ENCODE measurements around the gene LRRC8E. TPM values are rescaled to one million over a fixed set of nuclear protein-coding genes. Genes with fewer than 3 reads are reported as not detected.

The LRRC8E gene
- total and polyA plus RNA-seq, 10 of the 15 experiments (the other 5 are each of a cell fraction or from before 2014, with no cell fraction given), result 0.04 to 0.32 (median 0.25) TPM; not detected in 7

DNA sequence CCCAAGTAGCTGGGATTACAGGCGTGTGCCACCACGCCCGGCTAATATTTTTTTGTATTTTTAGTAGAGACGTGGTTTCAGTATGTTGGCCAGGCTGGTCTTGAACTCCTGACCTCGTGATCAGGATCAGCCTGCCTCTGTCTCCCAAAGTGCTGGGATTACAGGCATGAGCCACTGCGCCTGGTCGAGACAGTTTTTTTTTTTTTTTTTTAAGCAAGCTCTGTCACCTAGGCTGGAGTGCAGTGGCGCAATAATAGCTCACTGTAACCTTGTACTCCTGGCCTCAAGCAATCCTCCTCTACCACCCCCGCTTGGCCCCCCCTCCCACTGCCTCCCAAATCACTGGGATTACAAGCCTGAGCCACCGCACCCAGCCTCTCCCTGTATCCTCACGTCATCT, 9.0 kb downstream of the LRRC8E start:
- ChIA-PET SMC1A (ENCODE audit: uncharacterized antibody, unreplicated experiment) (no interaction called here), POLR2A (interaction anchor here (1.1 kb wide), 1 partner anchor 24 kb away, joined by 4 read pairs; no protein-coding TSS in a partner anchor)
- FAIRE-seq, result no peak

DNA sequence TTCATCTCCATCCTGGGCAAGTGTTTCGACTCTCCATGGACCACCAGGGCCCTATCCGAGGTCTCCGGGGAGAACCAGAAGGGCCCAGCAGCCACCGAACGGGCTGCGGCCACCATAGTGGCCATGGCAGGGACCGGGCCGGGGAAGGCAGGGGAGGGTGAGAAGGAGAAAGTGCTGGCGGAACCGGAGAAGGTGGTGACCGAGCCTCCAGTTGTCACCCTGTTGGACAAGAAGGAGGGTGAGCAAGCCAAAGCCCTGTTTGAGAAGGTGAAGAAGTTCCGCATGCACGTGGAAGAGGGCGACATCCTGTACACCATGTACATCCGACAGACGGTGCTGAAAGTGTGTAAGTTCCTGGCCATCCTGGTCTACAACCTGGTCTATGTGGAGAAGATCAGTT, 10.7 kb downstream of the LRRC8E start:
- FAIRE-seq, result no peak
- Histone ChIP-seq H3K4me2 (ENCODE audit: control insufficient read depth, insufficient read depth) (no peak overlapping the region), H3K9ac (ENCODE audit: control insufficient read depth, insufficient read depth, low read length) (no peak overlapping the region), H3K9me3 (replicated peaks; ENCODE audit: control insufficient read depth, insufficient read depth, low read length) (no peaks in the 10 kb centered on the region), H4K20me1 (ENCODE audit: control insufficient read depth, insufficient read depth) (no peaks in the 10 kb centered on the region), H2AFZ (ENCODE audit: control insufficient read depth, low read depth, low read length) (no peak overlapping the region), H3K79me2 (ENCODE audit: control insufficient read depth, insufficient read depth, low read length) (peaks cover 7% of the 10 kb centered on the region), H3K4me1 (ENCODE audit: control insufficient read depth, insufficient read depth, low read length) (peaks cover 6% of the 10 kb centered on the region), H3K27me3 (replicated peaks in 1 of 2; ENCODE audit: control insufficient read depth in 2 of 2, insufficient read depth in 2 of 2, low read length in 1 of 2) (no peaks in the 10 kb centered on the region), H3K36me3 (ENCODE audit: control insufficient read depth in 2 of 2, insufficient read depth in 2 of 2, low read length in 1 of 2) (no peaks in the 10 kb centered on the region), H3K27ac (ENCODE audit: control insufficient read depth, insufficient read depth) (no peak overlapping the region), H3K4me3 (no peak overlapping the region)
- 75% methylated on average over 16 of the region's 16 CpGs for WGBS (ENCODE audit: insufficient coverage, insufficient replicate concordance, low lambda C conversion rate, missing lambda C conversion rate)
- no peak for ATAC-seq
- SMC1A ChIA-PET (ENCODE audit: uncharacterized antibody, unreplicated experiment), result no interaction called here
- no TSS peak for BruUV-seq (replicated peaks)
- TF ChIP-seq CHD4 (IDR thresholded peaks at IDR 0.05) (no peak), MEF2A (IDR thresholded peaks at IDR 0.05; ENCODE audit: insufficient read depth, low read depth, low read length) (no peak), YBX1 (IDR thresholded peaks at IDR 0.05) (no peak), HDAC2 (IDR thresholded peaks at IDR 0.05) (no peak), SMAD1 (IDR thresholded peaks at IDR 0.05; ENCODE audit: low read depth, partially characterized antibody) (no peak), RB1 (IDR thresholded peaks at IDR 0.05; ENCODE audit: borderline replicate concordance) (no peak)
- TF ChIP-seq, protein P1, sequence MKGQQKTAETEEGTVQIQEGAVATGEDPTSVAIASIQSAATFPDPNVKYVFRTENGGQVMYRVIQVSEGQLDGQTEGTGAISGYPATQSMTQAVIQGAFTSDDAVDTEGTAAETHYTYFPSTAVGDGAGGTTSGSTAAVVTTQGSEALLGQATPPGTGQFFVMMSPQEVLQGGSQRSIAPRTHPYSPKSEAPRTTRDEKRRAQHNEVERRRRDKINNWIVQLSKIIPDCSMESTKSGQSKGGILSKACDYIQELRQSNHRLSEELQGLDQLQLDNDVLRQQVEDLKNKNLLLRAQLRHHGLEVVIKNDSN (IDR thresholded peaks at IDR 0.05; ENCODE audit: borderline replicate concordance, extremely low read length, insufficient read depth, low read depth, low read length), result no peak
- POLR2A ChIA-PET, result no interaction called here
- intact Hi-C loops (cut with micrococcal nuclease; ENCODE audit: unreplicated experiment), result no loop called here
- DNase-seq (ENCODE audit: low read depth, low spot score), result no peak
- RAD21 ChIA-PET (ENCODE audit: unreplicated experiment), result interaction anchor here (1.0 kb wide), 1 partner anchor 331 kb away, joined by 3 read pairs; no protein-coding TSS in a partner anchor
- CTCF ChIA-PET, result interaction anchor here (1.3 kb wide), 1 partner anchor 30 kb away, joined by 3 read pairs; no protein-coding TSS in a partner anchor
- in situ Hi-C loops (cut with MboI), result no loop called here

More for the DNA sequence above, 9.0 kb downstream of the LRRC8E start:
- in situ Hi-C loops (cut with MboI), result no loop called here
- Histone ChIP-seq H3K27me3 (replicated peaks in 1 of 2; ENCODE audit: control insufficient read depth in 2 of 2, insufficient read depth in 2 of 2, low read length in 1 of 2) (no peaks in the 10 kb centered on the region; a peak in 1 of 4 replicates), H3K27ac (ENCODE audit: control insufficient read depth, insufficient read depth) (no peak overlapping the region), H2AFZ (ENCODE audit: control insufficient read depth, low read depth, low read length) (no peak overlapping the region), H4K20me1 (ENCODE audit: control insufficient read depth, insufficient read depth) (no peaks in the 10 kb centered on the region), H3K79me2 (ENCODE audit: control insufficient read depth, insufficient read depth, low read length) (no peaks in the 10 kb centered on the region), H3K36me3 (ENCODE audit: control insufficient read depth in 2 of 2, insufficient read depth in 2 of 2, low read length in 1 of 2) (no peaks in the 10 kb centered on the region), H3K9me3 (replicated peaks; ENCODE audit: control insufficient read depth, insufficient read depth, low read length) (no peaks in the 10 kb centered on the region), H3K4me2 (ENCODE audit: control insufficient read depth, insufficient read depth) (no peak overlapping the region), H3K4me3 (no peak overlapping the region), H3K9ac (ENCODE audit: control insufficient read depth, insufficient read depth, low read length) (no peak overlapping the region), H3K4me1 (ENCODE audit: control insufficient read depth, insufficient read depth, low read length) (no peaks in the 10 kb centered on the region)
- ChIA-PET CTCF (interaction anchor here (0.6 kb wide), 1 partner anchor 15 kb away, joined by 3 read pairs; no protein-coding TSS in a partner anchor), RAD21 (ENCODE audit: unreplicated experiment) (no interaction called here)
- DNase-seq (ENCODE audit: low read depth, low spot score) (no peak), ATAC-seq (no peak)
- intact Hi-C loops (cut with micrococcal nuclease; ENCODE audit: unreplicated experiment), result no loop called here
- WGBS (ENCODE audit: insufficient coverage, insufficient replicate concordance, low lambda C conversion rate, missing lambda C conversion rate), result 43% methylated on average over 11 of the region's 11 CpGs
- BruUV-seq (replicated peaks), result no TSS peak
- TF ChIP-seq PAX8 (IDR thresholded peaks at IDR 0.05) (no peak), SREBF1 (IDR thresholded peaks at IDR 0.05; ENCODE audit: low read length) (no peak), BACH1 (IDR thresholded peaks at IDR 0.05; ENCODE audit: borderline replicate concordance) (no peak)
